SK-N-MC (cell line): Measurements from ENCODE around the gene MTERF4.

Experiments
- DNase-seq: peaks from one replicate; pipeline ENCODE4 v3.0.0-alpha.2; 2011; ENCODE audit warnings: low read depth, low spot score
- H3K27ac ChIP-seq: fragments of 200-600 bp; sonication (generic); 2 replicates; pipeline ENCODE4 v1.5.1; 2016; ENCODE audit warnings: mixed run types
- H3K36me3 ChIP-seq: fragments of 200-600 bp; sonication (generic); 2 replicates; pipeline ENCODE4 v1.6.1; 2017; ENCODE audit warnings: antibody characterized with exemption, low read length, mixed read lengths; ENCODE audit not compliant: insufficient read depth
- H3K4me3 ChIP-seq: fragments of 200-600 bp; sonication (generic); 2 replicates; pipeline ENCODE4 v1.5.1; 2016
- H3K9ac ChIP-seq: fragments of 200-600 bp; sonication (generic); 2 replicates; pipeline ENCODE4 v1.8.0; 2017; ENCODE audit warnings: mixed run types, mixed read lengths; ENCODE audit not compliant: insufficient read length
- H3K9me3 ChIP-seq: fragments of 200-600 bp; sonication (generic); 2 replicates; pipeline ENCODE4 v1.6.1; 2017; ENCODE audit warnings: low read depth, mild to moderate bottlenecking, antibody characterized with exemption, low read length, moderate library complexity, mixed read lengths
- EZH2 ChIP-seq: fragments of 200-600 bp; sonication (generic); IDR thresholded peaks from one replicate; pipeline ENCODE4 v1.6.1; 2017; ENCODE audit warnings: antibody characterized with exemption
- FOXP2 ChIP-seq: optimal IDR thresholded peaks from 2 replicates; pipeline ENCODE3; 2011; ENCODE audit warnings: mild to moderate bottlenecking, moderate library complexity; ENCODE audit not compliant: insufficient read depth; ENCODE audit errors: extremely low read length, control extremely low read depth
- POLR2AphosphoS5 ChIP-seq: IDR thresholded peaks from 2 replicates; pipeline ENCODE4 v1.6.1; 2012; ENCODE audit warnings: mild to moderate bottlenecking, low read depth, low read length, borderline replicate concordance

The MTERF4 gene

DNA sequence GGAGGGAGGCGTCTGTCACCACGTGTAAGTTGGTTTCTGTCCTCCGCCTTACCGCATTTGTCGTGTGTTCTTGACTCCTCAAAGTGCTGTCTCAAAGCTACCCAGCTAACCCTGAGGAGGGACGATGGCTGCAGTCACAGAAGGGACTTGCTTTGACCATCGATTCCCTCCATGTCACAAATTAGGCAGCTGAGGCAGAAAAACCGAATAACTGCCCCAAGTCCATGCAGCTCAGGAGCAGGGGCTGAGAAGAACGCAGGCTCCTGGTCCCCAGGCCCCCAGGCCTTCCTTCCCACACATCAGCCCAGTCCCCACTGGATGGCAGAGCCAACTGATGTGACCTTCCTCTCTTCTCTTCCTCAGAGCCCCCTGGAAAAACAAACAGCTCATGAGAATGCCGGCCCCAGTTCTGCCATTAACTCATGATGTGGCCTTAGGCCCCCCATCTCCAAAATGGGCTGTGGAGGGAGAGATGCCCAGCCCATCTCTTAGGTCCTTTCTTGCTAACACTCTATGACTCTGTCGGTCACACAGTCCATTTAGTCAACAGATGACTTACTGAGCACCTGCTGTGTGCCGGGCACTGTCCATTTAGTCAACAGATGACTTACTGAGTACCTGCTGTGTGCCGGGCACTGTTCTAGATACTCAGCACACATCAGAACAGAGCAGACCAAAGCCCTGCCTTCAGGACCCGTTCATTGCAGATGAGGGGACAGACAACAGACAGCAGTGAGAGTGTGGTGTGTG, 19.6 kb downstream of the MTERF4 start:
- Histone ChIP-seq H3K9ac (no peak overlapping the region), H3K36me3 (peaks cover 13% of the 10 kb centered on the region), H3K9me3 (peaks cover 4% of the 10 kb centered on the region; the same call in 1 of the 2 replicates), H3K4me3 (no peak overlapping the region), H3K27ac (no peak overlapping the region)
- no peak for DNase-seq
- TF ChIP-seq FOXP2 (no peak), POLR2AphosphoS5 (no peak), EZH2 (no peak)

DNA sequence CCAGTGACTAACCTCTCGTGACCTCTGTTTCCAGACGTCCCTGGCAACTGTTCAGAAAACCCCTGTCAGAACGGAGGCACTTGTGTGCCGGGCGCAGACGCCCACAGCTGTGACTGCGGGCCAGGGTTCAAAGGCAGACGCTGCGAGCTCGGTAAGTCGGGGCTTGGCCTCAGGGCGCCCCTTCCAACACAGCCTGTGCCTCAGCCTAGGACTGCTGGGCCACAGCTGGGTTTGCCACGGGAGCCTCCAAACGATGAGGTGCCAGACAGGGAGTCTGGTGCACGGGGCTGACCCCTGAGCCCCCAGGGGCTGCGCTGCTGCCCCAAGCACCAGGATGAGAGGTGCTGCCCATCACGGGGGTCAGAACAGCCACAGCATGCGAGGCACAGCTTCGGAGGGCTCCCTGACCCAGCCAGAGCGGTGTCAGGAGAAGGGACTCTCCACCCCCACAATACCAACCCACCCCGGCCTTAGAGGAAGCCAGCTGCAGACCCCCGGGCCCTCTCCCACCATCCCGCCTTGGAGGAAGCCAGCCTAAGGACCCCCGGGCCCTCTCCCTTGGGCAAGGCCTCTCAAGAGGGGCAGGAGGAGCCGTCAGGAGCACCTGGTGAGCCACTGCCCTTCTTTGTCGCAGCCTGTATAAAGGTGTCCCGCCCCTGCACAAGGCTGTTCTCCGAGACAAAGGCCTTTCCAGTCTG, 20.3 kb downstream of the MTERF4 start:
- H3K36me3 ChIP-seq, result peaks cover 7% of the 10 kb centered on the region
- H3K4me3 ChIP-seq, result no peak overlapping the region
- no peak for TF ChIP-seq EZH2
- TF ChIP-seq FOXP2, result no peak
- no peak for TF ChIP-seq POLR2AphosphoS5
- H3K9ac ChIP-seq, result no peak overlapping the region
- peaks cover 4% of the 10 kb centered on the region; the same call in 1 of the 2 replicates for H3K9me3 ChIP-seq
- DNase-seq, result no peak
- no peak overlapping the region for H3K27ac ChIP-seq

DNA sequence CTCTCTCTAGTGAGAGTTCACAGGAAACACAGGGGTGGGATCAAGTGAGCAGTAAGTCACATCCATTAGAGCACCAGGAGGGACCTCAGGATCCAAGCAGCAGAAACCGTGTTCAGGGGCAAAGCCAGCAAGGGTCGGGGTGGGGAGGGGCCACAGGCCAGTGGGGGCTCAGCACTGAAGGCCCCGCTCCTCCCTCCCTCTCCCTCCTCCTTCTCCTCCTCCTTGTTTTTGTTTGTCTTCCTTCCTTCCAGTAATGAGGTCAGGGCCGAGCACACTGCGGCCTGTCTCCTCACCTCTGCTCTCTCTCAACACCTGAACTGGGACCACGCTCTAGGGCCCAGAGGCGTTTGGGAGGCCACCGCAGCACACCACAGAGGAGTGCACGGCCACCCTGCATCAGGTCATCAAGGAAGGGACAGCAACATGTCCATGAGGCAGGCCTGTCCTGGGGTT, 20.9 kb downstream of the MTERF4 start:
- no peak for TF ChIP-seq FOXP2
- TF ChIP-seq EZH2, result no peak
- no peak for TF ChIP-seq POLR2AphosphoS5
- Histone ChIP-seq H3K4me3 (no peak overlapping the region), H3K9me3 (peaks cover 4% of the 10 kb centered on the region; the same call in 1 of the 2 replicates), H3K9ac (no peak overlapping the region), H3K36me3 (peaks cover 1% of the 10 kb centered on the region; the same call in 1 of the 2 replicates), H3K27ac (no peak overlapping the region)
- no peak for DNase-seq

DNA sequence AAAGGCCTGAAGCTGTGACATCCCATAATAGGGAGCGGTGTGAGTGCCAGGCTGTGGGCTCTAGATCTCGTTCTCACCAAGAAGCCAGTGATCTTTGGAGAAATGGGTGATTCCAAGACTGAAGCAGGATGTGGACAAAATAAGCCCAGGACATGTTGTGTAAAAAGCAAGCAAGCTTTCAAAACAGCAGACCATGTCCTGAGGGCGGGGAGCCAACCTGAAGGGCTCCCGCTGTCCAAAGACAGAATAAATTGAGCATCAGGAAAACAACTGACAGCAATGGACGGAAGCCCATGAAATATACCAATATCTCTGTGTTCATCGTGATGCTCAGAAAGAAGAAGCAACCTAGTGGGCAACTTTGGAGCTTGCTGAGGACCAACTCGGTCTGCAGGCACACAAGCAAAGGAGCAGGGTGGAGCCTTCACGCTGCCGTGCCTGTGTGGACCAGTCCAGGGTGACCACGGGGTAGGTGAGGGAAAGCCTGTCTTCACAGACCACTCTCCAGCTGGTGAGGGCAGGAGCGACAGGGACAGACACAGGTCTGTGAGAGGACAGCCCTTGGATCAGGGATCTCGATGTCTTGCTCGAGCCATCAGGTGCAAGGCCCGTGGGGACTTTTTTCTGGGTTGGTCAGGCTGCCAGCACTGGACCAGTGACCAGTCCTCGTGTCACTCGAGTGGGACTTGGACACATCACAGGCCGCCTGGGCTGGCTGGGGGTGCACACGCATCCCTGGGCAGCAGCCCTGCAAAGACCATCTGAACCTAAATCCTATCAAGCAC, 21.5 kb downstream of the MTERF4 start:
- peaks cover 4% of the 10 kb centered on the region; the same call in 1 of the 2 replicates for H3K9me3 ChIP-seq
- H3K4me3 ChIP-seq, result no peak overlapping the region
- H3K36me3 ChIP-seq, result no peaks in the 10 kb centered on the region
- H3K9ac ChIP-seq, result no peak overlapping the region
- TF ChIP-seq EZH2, result no peak
- no peak for TF ChIP-seq POLR2AphosphoS5
- no peak for TF ChIP-seq FOXP2
- no peak overlapping the region for H3K27ac ChIP-seq
- DNase-seq, result no peak

DNA sequence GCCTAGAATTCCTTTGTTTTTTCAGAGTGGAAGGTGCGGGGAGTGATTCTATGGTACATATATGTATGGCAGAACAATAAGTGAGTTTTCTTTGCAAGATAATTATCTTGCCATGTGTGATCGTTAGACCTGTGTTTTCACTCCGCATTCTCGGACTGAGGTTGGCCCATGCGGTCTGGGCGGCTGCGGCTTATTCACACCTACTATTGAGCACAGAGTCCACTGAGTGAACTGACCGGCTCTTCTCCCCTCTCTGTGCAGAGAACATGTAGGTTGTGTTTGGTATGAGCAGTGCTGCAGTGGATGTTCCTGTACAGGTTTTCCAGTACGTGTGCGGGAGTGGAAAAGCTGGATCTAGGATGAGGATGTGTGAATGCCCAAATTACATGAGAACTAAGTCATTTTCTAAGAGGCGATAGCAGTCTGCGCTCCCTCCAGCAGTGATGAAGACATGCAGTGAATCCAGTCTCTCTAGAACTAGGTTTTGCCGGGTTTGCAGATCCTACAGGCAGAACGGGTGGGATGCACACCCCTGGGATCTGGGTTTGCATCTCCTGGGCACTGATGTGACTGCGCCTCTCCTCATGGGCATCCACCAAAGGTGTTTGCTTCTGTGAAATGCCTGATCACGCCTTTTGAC, 27.1 kb downstream of the MTERF4 start:
- no peak overlapping the region for H3K27ac ChIP-seq
- DNase-seq, result no peak
- no peak overlapping the region for H3K9ac ChIP-seq
- H3K36me3 ChIP-seq, result no peaks in the 10 kb centered on the region
- H3K9me3 ChIP-seq, result no peaks in the 10 kb centered on the region
- no peak for TF ChIP-seq EZH2
- TF ChIP-seq POLR2AphosphoS5, result no peak
- TF ChIP-seq FOXP2, result no peak
- no peak overlapping the region for H3K4me3 ChIP-seq

DNA sequence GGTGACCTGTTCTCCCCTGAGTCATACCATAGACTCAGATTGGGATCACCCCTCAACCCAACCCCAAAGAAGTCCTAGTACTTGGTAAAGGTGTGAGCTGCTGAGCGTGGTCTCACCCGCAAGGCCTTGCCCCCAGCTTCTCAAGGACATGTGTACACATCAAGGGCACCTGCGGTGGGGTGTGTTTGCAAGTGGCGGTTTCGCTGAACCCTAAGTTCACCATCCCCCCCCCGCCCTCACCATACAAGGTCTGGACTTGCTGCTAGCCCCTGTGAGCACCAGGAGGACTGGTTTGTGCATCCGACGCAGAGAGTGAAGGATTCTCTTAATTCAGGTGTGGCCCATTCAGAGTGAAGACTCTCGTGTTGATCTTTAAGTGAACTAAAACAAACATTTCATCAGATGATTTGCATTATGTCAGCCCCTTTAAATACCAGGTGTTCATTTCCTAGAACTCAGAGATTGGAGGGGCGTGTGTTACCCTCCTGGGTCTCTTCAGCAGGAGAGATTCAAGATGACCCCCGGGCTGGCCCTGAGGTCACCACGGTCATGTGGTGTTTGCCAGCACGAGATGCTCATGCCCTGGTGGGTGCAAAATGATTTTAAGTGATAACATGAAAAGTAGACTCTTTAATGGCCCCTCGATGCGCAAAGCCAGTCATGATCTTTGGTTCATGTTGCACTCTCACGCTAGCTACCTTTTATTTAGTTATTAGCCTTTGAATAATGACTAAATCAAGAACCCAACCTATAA, 27.8 kb downstream of the MTERF4 start:
- no peak overlapping the region for H3K27ac ChIP-seq
- no peak overlapping the region for H3K9ac ChIP-seq
- no peaks in the 10 kb centered on the region for H3K9me3 ChIP-seq
- H3K36me3 ChIP-seq, result no peaks in the 10 kb centered on the region
- no peak overlapping the region for H3K4me3 ChIP-seq
- no peak for DNase-seq
- no peak for TF ChIP-seq FOXP2
- no peak for TF ChIP-seq POLR2AphosphoS5
- no peak for TF ChIP-seq EZH2

DNA sequence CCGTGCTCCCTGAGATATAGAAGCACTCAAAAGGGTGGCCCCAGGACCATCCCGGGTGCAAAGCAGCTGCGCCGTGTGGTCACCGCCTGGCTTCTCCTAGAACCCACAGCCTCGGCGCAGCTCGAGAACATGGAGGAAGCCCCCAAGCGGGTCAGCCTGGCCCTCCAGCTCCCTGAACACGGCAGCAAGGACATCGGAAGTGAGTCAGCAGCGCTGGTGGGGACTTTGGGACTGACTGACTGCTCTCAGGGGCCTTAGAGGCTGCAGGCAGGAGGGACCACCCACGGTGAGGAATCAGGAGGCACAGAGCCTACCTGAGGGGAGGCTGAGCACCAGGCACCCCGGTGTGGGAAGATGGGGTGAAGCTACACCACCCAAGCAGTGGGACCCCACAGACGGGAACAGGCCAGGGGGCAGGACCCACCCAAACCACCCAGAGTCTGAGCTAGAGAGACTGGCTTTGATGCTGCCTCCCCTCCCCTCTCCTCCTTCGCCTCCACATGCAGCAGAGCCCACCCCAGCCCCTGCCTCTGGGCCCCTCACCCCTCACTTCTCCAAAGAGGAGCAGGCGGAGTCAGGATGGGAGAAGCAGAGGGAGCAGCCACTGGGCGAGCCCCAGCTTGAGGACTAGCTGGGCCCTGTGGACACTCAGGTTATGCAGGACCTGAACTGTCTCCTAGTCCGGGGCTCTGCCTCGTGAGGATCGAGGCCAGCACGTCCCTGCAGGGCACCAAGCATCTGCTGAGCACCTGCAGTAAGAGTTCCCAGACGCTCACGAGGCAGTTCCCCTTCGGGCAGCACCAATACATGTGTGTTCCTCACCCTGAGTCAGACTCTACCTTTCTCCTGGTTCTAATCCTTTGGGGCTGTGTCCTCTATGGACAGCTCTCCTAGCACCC, 28.7 kb downstream of the MTERF4 start:
- H3K36me3 ChIP-seq, result no peaks in the 10 kb centered on the region
- DNase-seq, result no peak
- H3K9ac ChIP-seq, result no peak overlapping the region
- no peak overlapping the region for H3K4me3 ChIP-seq
- H3K9me3 ChIP-seq, result no peaks in the 10 kb centered on the region
- no peak overlapping the region for H3K27ac ChIP-seq
- TF ChIP-seq FOXP2, result no peak
- TF ChIP-seq EZH2, result no peak
- no peak for TF ChIP-seq POLR2AphosphoS5
